Activated T-cell treated with anti-CD3 and anti-CD28 coated beads, Interleukin-2, amount 50 U/mL, for 4 hours (primary cell): Measurements from ENCODE around the gene TMEM132E. TPM values are rescaled to one million over a fixed set of nuclear protein-coding genes. Genes with fewer than 3 reads are reported as not detected.

Source experiments
- ATAC-seq, 2 donors: fragments of 200-7000 bp; cut with Tn5 transposase; one replicate each; pipeline ENCODE4 v1.10.0; 2021
- DNase-seq: peaks from one replicate; pipeline ENCODE4 v3.0.0-alpha.2; 2020
- H3K27me3 Mint-ChIP-seq: one replicate; pipeline ENCODE4 v1.8.0; 2021; ENCODE audit warnings: low read depth, mixed read lengths
- H3K36me3 Mint-ChIP-seq: one replicate; pipeline ENCODE4 v1.8.0; 2022; ENCODE audit warnings: mixed read lengths; ENCODE audit not compliant: insufficient read depth
- H3K4me1 Mint-ChIP-seq: one replicate; pipeline ENCODE4 v1.8.0; 2021; ENCODE audit warnings: low read depth, mixed read lengths
- H3K4me3 Mint-ChIP-seq: one replicate; pipeline ENCODE4 v1.8.0; 2021; ENCODE audit warnings: mild to moderate bottlenecking, moderate library complexity, mixed read lengths
- H3K9me3 Mint-ChIP-seq: one replicate; pipeline ENCODE4 v1.8.0; 2021; ENCODE audit warnings: mixed read lengths
- total RNA-seq, 3 donors: library from RNA; stranded (reverse); gene quantifications; one replicate each; pipeline ENCODE4 v1.2.1, GENCODE V29; 2021

TMEM132E gene
- total RNA-seq, 3 donors from 2014 or later = 0.05 to 0.14 (median 0.10) TPM

DNA sequence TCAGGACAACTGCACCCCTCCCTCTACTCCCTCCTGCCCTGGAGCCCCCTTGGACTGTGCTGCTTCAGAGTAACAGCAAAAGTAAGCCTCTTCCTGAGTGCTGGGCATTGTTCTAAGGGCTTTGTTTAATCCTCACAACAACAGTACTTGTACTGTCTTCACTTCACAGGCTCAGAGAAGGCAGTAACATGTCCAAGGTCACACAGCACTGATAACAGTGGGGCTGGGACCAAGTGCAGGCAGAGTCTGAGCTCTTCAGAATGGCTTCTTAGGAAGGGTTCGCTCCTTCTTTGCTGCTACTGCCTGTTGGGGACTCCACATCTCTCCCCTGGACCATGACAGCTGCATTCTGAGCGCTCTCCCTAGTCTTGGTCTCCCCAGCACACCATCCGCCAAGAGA, 24.6 kb downstream of the TMEM132E start:
- Mint-ChIP-seq H3K27me3 (peaks cover 31% of the 10 kb centered on the region), H3K9me3 (no peaks in the 10 kb centered on the region), H3K36me3 (no peaks in the 10 kb centered on the region), H3K4me3 (no peak overlapping the region), H3K4me1 (no peaks in the 10 kb centered on the region)
- no peak for ATAC-seq
- no peak for DNase-seq

DNA sequence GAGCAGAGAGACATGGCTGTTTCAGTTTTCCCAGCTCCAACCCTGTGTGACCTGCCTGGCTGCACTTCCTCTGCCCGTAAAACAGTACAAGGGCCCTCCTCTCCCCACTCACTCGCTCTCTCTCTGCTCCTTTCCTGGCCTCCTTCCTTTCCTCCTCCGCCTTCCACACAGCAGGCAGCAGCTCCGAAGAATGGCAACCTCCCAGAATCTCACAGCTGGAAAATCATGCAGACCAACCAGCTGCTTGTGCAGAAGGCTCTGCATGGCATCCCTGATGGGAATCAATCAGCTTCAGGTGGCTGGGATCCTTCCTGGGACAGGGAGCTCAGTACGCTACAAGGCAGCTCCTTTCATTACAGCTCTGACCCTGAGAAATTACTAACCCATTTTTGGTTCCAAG, 27.4 kb downstream of the TMEM132E start:
- DNase-seq = no peak
- Mint-ChIP-seq H3K36me3 (no peaks in the 10 kb centered on the region), H3K27me3 (peaks cover 41% of the 10 kb centered on the region), H3K4me1 (no peaks in the 10 kb centered on the region), H3K4me3 (no peak overlapping the region), H3K9me3 (no peaks in the 10 kb centered on the region)
- ATAC-seq = no peak

DNA sequence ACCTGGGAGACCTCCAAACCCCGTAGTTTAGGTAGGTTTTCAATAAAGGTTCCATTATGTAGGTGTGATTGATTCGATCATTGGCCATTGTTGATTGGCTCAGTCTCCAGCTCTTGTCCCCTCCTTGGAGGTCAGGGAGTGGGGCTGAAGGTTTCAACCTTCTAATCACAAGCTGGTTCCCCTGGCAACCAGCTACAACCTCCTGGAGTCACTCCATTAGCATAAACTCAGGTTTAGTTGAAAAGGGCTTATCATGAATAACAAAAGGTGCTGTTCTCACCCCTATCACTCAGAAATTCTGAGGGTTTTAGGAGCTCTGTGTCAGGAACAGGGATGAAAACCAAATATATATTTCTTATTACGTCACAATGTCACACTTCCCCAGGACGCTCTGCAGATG, 28.5 kb downstream of the TMEM132E start:
- Mint-ChIP-seq H3K9me3 (no peaks in the 10 kb centered on the region), H3K4me1 (no peaks in the 10 kb centered on the region), H3K36me3 (no peaks in the 10 kb centered on the region), H3K4me3 (no peak overlapping the region), H3K27me3 (peaks cover 48% of the 10 kb centered on the region)
- no peak for DNase-seq
- ATAC-seq = no peak

DNA sequence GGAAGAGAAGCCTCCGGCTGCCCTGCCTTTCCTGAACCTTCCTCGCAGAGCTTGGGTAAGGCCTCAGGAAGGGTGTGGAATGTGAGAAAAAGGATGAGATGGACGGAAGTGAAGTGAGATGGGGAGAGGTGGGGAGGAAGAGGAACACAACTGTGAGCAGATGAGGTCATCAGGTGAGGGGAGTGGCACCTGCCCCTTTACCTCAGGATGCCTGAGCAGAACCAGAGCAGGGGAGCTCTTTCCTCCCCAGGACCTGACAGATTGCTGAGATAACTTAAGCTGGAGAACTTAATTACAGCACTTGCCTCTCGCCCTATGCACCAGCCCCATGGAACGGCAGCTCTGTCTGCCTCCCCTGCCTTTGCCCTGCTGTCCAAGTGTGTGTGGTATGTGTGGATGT, 29.8 kb downstream of the TMEM132E start:
- Mint-ChIP-seq H3K4me1 (no peaks in the 10 kb centered on the region), H3K36me3 (no peaks in the 10 kb centered on the region), H3K4me3 (no peak overlapping the region), H3K27me3 (peaks cover 47% of the 10 kb centered on the region), H3K9me3 (no peaks in the 10 kb centered on the region)
- ATAC-seq (no peak), DNase-seq (no peak)

DNA sequence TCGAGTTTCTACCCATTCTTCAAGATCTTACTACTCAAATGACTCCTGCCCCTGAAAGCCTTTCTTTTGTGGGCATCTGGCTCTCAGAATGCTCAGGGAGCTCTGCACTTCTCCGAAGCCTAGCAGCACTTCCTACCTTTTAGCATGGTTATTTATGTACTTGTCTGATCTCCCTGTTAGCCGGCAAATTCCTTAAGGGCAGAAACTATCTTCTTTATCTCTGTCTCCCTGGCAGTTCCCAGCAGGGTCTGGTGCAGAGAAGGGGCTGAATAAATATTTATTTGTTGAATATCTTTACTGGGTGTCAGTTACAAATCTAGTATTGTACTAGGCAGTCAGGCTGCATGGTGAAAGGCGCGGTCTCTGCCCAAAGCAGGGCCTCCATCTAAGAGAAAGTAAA, 30.7 kb downstream of the TMEM132E start:
- DNase-seq (no peak), ATAC-seq (no peak)
- no peaks in the 10 kb centered on the region for H3K36me3 Mint-ChIP-seq
- H3K9me3 Mint-ChIP-seq = no peaks in the 10 kb centered on the region
- no peak overlapping the region for H3K4me3 Mint-ChIP-seq
- no peaks in the 10 kb centered on the region for H3K4me1 Mint-ChIP-seq
- peaks cover 49% of the 10 kb centered on the region for H3K27me3 Mint-ChIP-seq

DNA sequence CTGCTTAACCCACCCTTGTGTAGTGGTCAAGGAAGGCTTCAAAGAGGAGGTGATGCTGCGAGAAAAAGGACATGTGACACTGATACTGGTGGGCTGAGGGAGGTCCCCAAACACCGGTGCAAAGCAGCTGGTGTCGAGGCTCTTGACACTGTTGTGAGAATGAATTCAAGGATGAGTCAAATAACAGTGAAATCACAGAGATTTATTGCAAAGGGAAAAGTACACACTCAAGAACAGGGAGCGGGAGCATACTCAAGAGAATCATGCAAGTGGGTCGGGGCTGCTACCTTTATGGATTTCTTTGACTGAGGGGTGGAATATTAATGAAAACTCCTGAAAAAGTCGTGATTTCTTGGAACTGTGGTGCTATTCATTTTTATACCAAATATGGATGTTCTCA, 31.1 kb downstream of the TMEM132E start:
- H3K4me1 Mint-ChIP-seq = no peaks in the 10 kb centered on the region
- H3K27me3 Mint-ChIP-seq = peaks cover 53% of the 10 kb centered on the region
- no peaks in the 10 kb centered on the region for H3K9me3 Mint-ChIP-seq
- no peak for ATAC-seq
- H3K4me3 Mint-ChIP-seq = no peak overlapping the region
- no peak for DNase-seq
- H3K36me3 Mint-ChIP-seq = no peaks in the 10 kb centered on the region

DNA sequence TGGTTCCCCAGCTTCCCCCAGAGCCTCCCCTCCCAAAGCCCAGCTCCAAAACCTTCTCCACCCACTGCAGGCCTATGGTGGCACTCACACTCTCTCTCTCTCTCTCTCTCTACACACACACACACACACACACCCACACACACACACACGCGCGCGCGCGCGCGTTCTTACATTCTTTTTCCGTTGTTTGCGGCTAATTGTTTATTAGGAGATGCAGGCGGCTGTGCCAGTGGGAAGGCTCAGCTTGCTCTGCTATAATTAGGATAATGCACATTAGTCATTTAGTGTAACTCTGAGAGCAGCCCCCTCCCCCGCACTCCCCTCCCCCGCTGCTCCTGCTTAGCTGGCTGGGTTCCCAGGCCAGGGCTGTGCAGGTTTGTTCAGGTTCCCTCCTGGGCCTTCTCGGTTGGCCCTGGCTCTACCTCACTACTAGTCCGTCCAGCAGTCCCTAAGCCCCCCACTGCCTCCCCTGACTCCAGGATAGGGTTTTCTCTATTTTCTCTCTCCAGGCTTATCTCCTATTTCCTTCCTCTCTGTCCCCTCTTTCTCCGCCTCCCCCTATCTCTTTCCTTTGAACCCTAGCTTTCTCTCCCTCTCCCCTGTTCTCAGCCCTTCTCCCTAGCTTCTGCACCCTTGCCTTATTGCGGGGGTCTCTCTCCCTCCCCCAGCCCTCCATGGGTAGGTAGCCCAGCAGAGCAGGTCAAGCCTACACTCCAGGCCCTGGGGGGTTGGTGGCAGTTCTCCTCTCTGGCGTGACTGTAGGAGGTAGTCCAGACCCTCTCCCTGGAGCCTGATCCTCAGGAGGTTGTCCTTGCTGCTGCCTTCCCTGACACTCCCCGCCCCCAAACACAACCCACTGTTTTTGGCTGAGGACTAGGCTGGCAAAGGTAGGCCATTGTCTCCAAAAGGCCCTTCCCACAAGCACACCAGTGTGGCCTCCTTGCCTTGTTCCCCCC, 34.0 kb downstream of the TMEM132E start:
- Mint-ChIP-seq H3K4me3 (no peak overlapping the region), H3K9me3 (no peaks in the 10 kb centered on the region), H3K27me3 (peaks cover 62% of the 10 kb centered on the region), H3K4me1 (no peaks in the 10 kb centered on the region), H3K36me3 (no peaks in the 10 kb centered on the region)
- ATAC-seq (no peak), DNase-seq (no peak)

DNA sequence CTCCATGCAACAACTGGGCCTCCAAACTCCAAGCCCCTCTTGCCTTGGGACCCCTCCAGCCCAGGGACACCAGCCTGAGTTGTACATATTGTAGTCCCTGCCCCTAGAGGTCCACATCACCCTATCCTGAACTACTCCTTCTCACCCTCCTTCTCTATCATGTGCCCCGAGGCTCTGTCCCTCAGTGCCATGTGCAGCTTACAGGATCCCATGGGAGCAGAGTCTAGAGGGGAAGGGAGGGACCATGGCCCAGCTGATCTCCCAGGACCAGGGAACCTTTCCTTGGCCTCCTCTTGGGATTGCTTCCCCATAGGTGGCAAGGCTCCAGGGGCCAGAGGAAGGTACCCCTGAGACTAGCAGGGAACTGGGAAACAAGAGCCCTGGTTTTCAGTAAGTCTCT, 35.3 kb downstream of the TMEM132E start:
- no peaks in the 10 kb centered on the region for H3K4me1 Mint-ChIP-seq
- DNase-seq (no peak), ATAC-seq (no peak)
- H3K4me3 Mint-ChIP-seq = no peak overlapping the region
- no peaks in the 10 kb centered on the region for H3K9me3 Mint-ChIP-seq
- H3K36me3 Mint-ChIP-seq = no peaks in the 10 kb centered on the region
- H3K27me3 Mint-ChIP-seq = peaks cover 55% of the 10 kb centered on the region

DNA sequence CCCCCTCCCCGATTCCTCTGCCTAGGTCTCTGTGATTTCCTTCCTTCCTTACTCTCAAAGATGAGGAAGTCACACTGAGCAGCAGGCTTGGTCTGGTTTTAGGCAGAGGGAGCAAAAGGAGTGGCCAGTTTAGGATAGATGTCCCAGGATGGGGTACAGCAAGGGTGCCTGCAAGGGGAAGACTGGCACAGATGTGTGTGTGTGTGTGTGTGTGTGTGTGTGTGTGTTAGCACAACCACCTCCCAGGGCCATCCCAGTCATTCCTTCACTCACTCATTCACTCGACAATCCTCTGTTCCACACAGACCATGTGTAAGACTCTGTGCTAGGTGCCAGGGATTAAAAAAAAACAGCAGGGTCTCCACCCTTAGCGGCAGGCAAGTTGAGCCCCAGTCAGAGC, 35.9 kb downstream of the TMEM132E start:
- peaks cover 51% of the 10 kb centered on the region for H3K27me3 Mint-ChIP-seq
- DNase-seq (no peak), ATAC-seq (no peak)
- H3K9me3 Mint-ChIP-seq = no peaks in the 10 kb centered on the region
- no peaks in the 10 kb centered on the region for H3K36me3 Mint-ChIP-seq
- H3K4me3 Mint-ChIP-seq = no peak overlapping the region
- no peaks in the 10 kb centered on the region for H3K4me1 Mint-ChIP-seq

DNA sequence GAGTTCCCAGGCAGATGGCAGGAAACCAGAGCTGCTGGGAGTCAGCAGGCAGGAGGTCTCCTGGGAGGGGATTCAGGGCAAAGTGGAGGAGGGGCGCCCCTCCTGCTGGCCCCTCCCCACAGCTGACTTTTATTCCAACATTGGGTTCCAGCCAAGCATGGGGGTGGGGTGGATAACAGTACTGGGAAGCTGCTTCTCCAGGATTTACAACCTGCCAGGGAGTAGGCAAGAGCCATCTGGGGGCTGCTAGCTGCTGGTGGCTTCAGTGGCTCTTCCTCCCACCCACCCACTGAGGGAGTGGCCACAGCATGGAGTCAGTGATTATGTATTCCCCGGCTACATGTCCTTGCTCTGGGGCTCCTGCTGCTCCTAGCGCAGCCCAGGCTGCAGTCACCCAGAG, 36.8 kb downstream of the TMEM132E start:
- Mint-ChIP-seq H3K4me1 (no peaks in the 10 kb centered on the region), H3K27me3 (peaks cover 50% of the 10 kb centered on the region), H3K4me3 (no peak overlapping the region), H3K36me3 (no peaks in the 10 kb centered on the region), H3K9me3 (no peaks in the 10 kb centered on the region)
- ATAC-seq (no peak), DNase-seq (no peak)

DNA sequence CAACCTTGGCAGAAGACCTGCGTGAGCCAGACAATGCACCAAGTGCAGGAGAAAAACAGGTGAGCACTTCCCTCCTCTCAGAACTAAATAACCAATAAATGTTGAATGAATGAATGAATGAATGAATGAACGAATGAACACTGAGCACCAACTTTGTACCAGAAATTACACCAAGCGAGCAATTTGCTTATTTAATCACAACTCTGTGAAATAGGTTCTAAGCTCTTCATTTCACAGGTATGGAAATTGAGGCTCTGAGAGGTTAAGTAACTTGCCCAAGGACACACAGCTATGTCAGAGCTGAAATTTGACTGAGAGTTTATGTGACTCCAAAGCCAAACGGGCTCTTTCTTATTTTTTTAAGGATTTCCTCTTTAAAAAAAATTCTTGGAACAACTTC, 38.0 kb downstream of the TMEM132E start:
- Mint-ChIP-seq H3K27me3 (peaks cover 47% of the 10 kb centered on the region), H3K9me3 (no peaks in the 10 kb centered on the region), H3K4me1 (no peaks in the 10 kb centered on the region), H3K4me3 (no peak overlapping the region), H3K36me3 (no peaks in the 10 kb centered on the region)
- no peak for DNase-seq
- ATAC-seq = no peak

DNA sequence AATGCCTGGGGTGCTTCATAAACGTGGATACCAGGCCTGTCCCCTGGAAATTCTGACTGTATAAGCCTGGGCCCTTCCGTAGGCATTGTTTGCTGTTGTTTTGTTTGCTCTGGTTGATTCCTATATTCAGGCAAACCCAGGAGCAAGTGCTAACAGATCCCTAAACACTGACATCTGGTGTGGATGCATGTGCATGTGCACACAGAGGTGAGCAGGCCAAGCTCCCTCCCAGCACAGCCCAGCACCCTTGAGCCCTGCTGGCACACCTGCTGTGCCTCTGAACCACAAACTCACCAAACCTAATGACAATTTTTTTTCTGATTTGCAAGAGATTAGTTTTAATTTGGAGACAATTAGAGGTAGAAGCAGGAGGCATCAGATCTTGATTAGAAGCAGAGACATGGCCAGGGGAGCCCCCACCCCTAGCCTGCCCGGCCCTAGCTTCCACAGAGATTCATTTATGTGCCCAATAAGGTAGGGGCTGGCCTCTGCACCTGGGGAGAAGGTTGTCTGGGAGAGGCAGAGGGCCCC, 40.4 kb downstream of the TMEM132E start:
- H3K4me1 Mint-ChIP-seq = no peaks in the 10 kb centered on the region
- ATAC-seq = no peak
- no peak for DNase-seq
- H3K27me3 Mint-ChIP-seq = peaks cover 59% of the 10 kb centered on the region
- H3K4me3 Mint-ChIP-seq = no peak overlapping the region
- no peaks in the 10 kb centered on the region for H3K36me3 Mint-ChIP-seq
- H3K9me3 Mint-ChIP-seq = no peaks in the 10 kb centered on the region

DNA sequence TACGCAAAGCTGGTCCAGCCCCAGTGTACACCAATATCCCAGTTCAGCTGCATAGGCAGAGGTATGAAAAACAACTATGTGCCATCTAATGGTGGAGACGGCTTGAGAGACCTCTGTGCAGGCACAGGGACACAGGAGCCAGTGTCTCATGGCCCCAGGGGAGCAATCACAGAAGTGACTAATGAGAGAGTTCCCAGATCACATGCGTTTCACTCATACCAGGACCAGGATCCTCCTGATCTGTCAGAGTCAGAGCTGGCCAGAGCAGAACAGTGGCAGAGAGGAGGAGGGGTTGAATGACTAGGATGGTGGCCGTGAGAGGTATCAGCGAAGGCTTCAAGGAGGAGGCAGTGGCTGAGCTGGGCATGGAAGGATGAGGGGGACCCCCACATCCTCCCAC, 41.1 kb downstream of the TMEM132E start:
- ATAC-seq = no peak
- Mint-ChIP-seq H3K27me3 (peaks cover 62% of the 10 kb centered on the region), H3K36me3 (no peaks in the 10 kb centered on the region), H3K4me1 (peaks cover 2% of the 10 kb centered on the region), H3K4me3 (no peak overlapping the region), H3K9me3 (no peaks in the 10 kb centered on the region)
- no peak for DNase-seq

DNA sequence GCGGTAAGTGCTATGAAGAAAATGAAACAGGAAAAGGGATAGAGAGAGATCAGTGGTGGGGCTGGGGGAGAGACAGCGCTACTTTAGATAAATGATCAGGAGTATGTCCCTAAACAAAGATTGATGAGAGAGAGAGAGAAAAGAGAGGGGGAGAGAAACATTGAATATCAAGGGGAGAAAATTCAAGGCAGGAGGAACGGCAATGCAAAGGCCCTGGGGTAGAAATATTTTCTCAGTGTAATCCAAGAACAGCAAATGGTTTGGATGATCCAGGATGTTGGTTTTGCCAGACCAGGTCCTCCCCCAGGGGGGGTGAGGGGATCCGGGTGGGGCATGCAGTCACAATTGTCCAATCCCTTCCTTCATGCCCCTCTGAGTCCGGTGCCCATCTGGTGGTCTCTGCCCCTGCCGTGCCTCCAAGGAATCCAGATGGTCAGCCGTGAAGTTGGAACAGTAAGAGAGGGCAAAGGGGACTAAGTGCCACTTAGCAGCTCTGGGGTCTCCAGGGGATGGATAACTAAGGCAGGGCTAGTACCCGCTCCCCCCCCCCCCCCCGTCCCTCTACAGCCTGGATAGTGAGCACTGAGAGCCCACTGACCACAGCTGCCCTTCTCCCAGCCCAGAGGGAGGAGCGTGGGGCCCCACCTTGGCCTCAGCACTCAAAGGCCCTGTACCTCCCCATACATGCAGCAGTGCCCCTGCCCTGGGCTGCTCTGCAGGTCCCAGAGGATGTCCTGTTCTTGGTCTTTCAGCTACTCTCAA, 43.7 kb downstream of the TMEM132E start:
- Mint-ChIP-seq H3K9me3 (no peaks in the 10 kb centered on the region), H3K27me3 (peaks cover 59% of the 10 kb centered on the region), H3K4me3 (no peak overlapping the region), H3K36me3 (no peaks in the 10 kb centered on the region), H3K4me1 (peaks cover 5% of the 10 kb centered on the region)
- ATAC-seq = no peak
- no peak for DNase-seq
